GM12891 (cell line): ENCODE measurements around the gene SPO11.
"Not testable (repeated sequence)": the region's sequence is repeated elsewhere in the genome, so short reads cannot be mapped to it uniquely, and the experiment has no call there.

Experiments
- POLR2A ChIP-seq: IDR thresholded peaks from 2 replicates; pipeline ENCODE4 v1.6.1; 2011; ENCODE audit warnings: low read depth, low read length, control low read depth
- POLR2AphosphoS5 ChIP-seq: IDR thresholded peaks from 2 replicates; pipeline ENCODE4 v1.6.1; 2011; ENCODE audit warnings: low read depth, low read length, control low read depth

GRCh38 chr20:57348922-57349574, 19.4 kb downstream of the SPO11 start:
- not testable (repeated sequence) for TF ChIP-seq POLR2A, POLR2AphosphoS5
